HFF-Myc (cell line): ENCODE data around the gene KCND1.

Experiments used
- DNase-seq: peaks from one replicate; pipeline ENCODE4 v3.0.0-alpha.2; 2011; ENCODE audit warnings: low read depth; ENCODE audit errors: extremely low read depth
- H3K4me3 ChIP-seq: replicated peaks from 2 replicates; pipeline ENCODE4 v1.5.1; 2011; ENCODE audit warnings: low read depth, mild to moderate bottlenecking, control low read depth, low read length
- CTCF ChIP-seq: IDR thresholded peaks from 2 replicates; pipeline ENCODE4 v1.5.1; 2012; ENCODE audit warnings: mild to moderate bottlenecking, low read depth, low read length, control low read depth; ENCODE audit errors: missing control alignments

The KCND1 gene

DNA sequence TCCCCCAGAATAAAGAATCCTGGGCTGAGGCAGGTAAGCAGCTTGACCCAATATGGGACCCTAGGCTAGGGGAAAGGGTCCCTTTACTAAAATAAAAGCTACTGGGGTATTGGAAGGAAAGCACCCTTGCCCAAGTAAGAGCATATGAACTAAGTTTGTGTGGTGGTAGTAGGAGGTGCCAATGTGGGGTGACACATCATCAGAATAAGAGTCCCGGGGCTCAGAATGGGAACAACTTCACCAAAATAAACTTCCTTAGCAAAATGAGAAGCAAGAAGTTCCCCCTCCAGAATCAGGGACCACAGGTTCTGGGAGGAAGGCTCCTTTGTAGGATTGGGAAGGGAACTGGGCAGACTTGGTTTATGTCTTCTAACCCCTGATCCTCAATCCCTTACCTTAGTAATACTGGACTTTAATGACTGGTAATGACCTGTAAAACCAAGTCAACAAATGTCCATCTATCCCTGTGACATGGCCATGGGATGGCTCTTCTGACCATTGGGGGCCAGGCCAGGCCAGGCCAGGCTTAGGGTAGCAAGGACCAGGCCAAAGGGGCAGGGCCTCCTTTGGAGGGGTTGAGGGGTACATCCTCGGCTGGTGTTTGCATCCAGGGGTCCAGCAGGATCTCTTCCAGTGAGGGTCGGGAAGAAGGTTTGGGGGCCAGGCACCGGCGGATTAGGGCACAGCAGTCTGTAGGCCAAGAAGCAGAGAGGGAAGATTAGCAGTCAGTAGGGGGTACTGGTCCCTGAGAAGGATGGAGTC, 57.9 kb downstream of the KCND1 start:
- H3K4me3 ChIP-seq = no peak overlapping the region
- no peak for TF ChIP-seq CTCF
- no peak for DNase-seq

DNA sequence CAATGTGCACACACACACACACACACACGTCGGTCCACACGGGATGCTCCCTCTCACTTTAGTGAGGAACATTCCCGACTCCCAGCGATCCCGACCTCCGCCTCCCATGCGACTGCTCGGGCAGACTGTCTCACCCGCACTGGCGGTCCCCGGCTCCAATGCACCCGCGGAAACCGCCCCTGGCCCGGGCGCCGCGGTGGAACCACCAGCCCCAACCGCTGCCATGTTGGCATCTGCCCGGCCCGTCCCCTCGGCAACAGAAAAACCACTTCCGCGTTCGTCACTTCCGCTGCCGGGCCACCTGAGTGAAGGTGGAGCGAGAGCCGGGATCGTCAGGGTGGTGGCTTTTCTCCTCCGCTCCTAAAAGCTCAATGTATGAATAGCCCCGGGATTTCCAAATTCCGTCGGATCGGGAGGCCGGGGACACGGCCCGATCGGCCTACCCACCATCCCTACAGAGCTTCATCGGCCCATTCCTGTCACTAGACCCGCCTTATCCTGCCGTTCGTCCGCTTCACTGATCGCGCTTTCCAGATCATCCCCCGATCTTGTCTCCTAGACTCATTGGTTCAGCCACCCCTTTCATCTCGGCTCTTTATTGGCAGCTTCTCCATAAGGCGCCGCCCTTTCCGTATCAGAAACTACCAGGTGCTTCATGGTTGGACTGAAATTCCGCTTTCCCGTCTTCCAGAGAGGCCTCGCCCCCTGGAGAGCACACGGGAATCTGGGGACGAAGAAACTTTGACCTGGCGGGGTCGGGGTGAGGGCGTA, 60.0 kb downstream of the KCND1 start, which contains the start of gene SLC35A2:
Gene SLC35A2, minus strand, starts transcription at position 235 of the 771 bp plus-strand sequence. Its CDS starts 10 bp downstream, at position 225.
- no peak for TF ChIP-seq CTCF
- DNase-seq = no peak
- peak within 1 kb of the TSS; percentile 81 for H3K4me3 ChIP-seq
